Neural cell (in vitro differentiated cells): ENCODE results near the gene PROX1.

Experiments
- CTCF ChIP-seq: fragments of 450-650 bp; IDR thresholded peaks from 2 replicates; pipeline ENCODE4 v1.5.1; 2014; ENCODE audit warnings: antibody characterized with exemption, mild to moderate bottlenecking, moderate library complexity; ENCODE audit not compliant: poor library complexity, severe bottlenecking
- EP300 ChIP-seq: fragments of 450-650 bp; conservative IDR thresholded peaks from 2 replicates; pipeline ENCODE4 v1.6.1; 2014; ENCODE audit warnings: antibody characterized with exemption, mild to moderate bottlenecking, moderate library complexity; ENCODE audit not compliant: poor library complexity, severe bottlenecking
- RAD21 ChIP-seq: fragments of 450-650 bp; conservative IDR thresholded peaks from 2 replicates; pipeline ENCODE4 v1.6.1; 2014; ENCODE audit warnings: antibody characterized with exemption, mild to moderate bottlenecking, moderate library complexity
- TAF1 ChIP-seq: IDR thresholded peaks from 2 replicates; pipeline ENCODE4 v1.6.1; 2012; ENCODE audit warnings: low read depth
- TF ChIP-seq, protein P1 (sequence below): IDR thresholded peaks from 2 replicates; pipeline ENCODE4 v1.6.1; 2012; ENCODE audit warnings: borderline replicate concordance

GRCh38 chr1:213983493-213984386 is 4.0 kb upstream of the PROX1 start:
- TF ChIP-seq, protein P1, sequence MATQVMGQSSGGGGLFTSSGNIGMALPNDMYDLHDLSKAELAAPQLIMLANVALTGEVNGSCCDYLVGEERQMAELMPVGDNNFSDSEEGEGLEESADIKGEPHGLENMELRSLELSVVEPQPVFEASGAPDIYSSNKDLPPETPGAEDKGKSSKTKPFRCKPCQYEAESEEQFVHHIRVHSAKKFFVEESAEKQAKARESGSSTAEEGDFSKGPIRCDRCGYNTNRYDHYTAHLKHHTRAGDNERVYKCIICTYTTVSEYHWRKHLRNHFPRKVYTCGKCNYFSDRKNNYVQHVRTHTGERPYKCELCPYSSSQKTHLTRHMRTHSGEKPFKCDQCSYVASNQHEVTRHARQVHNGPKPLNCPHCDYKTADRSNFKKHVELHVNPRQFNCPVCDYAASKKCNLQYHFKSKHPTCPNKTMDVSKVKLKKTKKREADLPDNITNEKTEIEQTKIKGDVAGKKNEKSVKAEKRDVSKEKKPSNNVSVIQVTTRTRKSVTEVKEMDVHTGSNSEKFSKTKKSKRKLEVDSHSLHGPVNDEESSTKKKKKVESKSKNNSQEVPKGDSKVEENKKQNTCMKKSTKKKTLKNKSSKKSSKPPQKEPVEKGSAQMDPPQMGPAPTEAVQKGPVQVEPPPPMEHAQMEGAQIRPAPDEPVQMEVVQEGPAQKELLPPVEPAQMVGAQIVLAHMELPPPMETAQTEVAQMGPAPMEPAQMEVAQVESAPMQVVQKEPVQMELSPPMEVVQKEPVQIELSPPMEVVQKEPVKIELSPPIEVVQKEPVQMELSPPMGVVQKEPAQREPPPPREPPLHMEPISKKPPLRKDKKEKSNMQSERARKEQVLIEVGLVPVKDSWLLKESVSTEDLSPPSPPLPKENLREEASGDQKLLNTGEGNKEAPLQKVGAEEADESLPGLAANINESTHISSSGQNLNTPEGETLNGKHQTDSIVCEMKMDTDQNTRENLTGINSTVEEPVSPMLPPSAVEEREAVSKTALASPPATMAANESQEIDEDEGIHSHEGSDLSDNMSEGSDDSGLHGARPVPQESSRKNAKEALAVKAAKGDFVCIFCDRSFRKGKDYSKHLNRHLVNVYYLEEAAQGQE, result no peak
- TF ChIP-seq CTCF (no peak), EP300 (no peak), TAF1 (no peak), RAD21 (no peak)
